H7 (cell line): ENCODE results near the gene HMCN2. TPM values are rescaled to one million over a fixed set of nuclear protein-coding genes. Genes with fewer than 3 reads are reported as not detected.

Experiments
- DNase-seq: peaks from one replicate; pipeline ENCODE4 v3.0.0; 2012
- H3K27me3 ChIP-seq: 2 replicates; pipeline ENCODE4 v1.6.0; 2011; ENCODE audit warnings: mild to moderate bottlenecking, low read length; ENCODE audit not compliant: control insufficient read depth, insufficient read depth
- H3K36me3 ChIP-seq: replicated peaks from 2 replicates; pipeline ENCODE4 v1.5.1; 2011; ENCODE audit warnings: low read length; ENCODE audit not compliant: control insufficient read depth, insufficient read depth
- H3K4me3 ChIP-seq: 2 replicates; pipeline ENCODE4 v1.5.1; 2011; ENCODE audit warnings: low read depth, mild to moderate bottlenecking, control low read depth, low read length, moderate library complexity; ENCODE audit not compliant: insufficient read depth
- total RNA-seq: library from RNA; depleted of rRNA; stranded (reverse); fragments of >200 nt; shearing (Covaris generic); gene quantifications from 2 replicates; pipeline ENCODE4 v1.2.3, GENCODE V29; 2014; rRNA removed

Gene HMCN2
- total RNA-seq, 1 experiment from 2014 or later = 2.3 TPM

DNA sequence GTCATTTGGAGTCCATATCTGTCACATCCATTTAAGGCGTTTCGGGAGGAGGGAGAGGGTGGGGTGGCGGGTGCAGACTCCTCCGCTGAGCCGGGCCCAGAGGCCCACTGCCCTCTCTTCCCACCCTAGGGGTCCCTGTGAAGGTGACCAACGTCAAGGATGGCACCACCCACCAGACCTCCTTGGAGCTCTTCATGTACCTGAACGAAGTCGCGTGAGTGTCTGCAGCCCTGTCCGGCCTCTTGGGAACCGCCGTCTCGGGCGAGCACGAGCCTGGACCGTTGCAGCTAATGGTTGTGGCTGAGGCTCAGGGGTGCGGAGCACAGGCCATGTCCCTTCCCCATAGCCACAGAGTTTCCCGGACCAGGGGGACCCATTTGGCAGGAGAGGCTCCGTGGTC, 214.0 kb downstream of the HMCN2 start:
- Histone ChIP-seq H3K36me3 (no peaks in the 10 kb centered on the region; the same call in 1 of the 2 replicates), H3K27me3 (no peaks in the 10 kb centered on the region), H3K4me3 (no peak overlapping the region)
- no peak for DNase-seq

DNA sequence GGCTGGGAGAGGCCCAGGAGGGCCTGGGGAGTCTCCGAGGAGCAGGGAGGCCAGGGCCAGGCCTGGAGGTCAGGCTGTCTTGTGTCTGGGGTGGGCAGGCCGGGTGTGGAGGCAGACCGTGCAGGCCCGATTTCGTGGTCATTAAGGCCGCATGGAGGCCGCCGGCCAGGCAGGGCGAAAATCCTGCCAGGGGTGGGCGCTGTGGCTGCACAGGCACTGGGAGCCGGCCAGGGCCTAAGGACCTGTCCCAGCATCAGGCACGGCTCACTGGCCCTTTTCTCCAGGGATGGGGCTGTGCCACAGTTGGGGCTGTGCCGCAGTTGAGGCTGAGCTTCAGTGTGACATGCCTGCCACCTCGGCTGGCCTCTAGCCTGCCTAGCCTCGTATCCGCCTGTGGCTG, 215.1 kb downstream of the HMCN2 start:
- no peak overlapping the region for H3K4me3 ChIP-seq
- H3K36me3 ChIP-seq = no peaks in the 10 kb centered on the region; the same call in 1 of the 2 replicates
- DNase-seq = peak; percentile 94
- no peaks in the 10 kb centered on the region for H3K27me3 ChIP-seq

DNA sequence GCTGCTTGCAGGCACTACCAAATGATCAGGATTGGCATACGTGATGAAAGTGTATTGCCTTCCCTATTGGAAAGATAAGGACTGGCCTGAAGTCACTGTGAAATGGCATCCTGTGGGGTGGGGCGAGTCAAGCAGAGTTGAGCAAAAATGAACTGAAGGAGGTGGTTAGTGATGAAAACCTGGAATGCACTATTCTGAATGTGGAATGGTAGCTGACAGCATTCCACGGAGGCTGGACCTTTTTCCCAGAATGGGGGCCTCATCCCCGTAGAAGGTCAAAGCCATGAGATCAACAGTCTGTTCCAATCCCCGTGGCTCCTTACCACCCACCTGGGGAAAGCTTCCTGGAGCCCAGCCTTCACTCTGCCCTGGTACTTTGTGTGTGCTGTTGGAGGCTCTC, 216.9 kb downstream of the HMCN2 start:
- Histone ChIP-seq H3K27me3 (no peaks in the 10 kb centered on the region), H3K4me3 (no peak overlapping the region), H3K36me3 (no peaks in the 10 kb centered on the region; the same call in 1 of the 2 replicates)
- DNase-seq = no peak

DNA sequence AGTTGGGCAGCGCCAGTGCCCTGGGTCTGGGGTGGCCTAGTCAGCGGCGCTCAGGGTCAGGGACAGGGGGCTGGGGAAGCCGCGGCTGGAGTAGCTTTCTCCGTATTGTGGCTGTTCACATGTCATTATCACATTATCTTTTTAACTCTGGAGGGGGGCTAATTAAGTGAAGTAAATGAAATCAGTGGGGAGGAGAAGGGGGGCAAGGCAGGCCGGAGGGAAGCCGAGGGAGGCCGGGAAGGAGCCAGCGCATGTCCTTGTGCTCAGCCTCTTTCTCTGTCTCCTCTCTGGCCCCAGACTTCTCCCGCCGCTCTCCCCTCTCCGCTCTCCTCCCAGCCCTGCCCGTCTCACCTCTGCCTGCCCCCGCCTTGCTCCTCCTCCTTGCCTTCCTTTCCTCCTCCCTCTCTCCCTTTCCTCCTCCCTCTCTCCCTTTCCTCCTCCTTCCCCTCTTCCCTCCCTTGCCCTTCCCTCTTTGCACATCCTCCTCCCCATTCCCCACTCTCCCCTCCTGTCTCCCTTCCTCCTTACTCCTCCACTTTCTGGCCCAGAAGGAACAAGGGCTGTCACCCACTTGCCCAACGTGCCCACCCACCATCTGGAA, 217.9 kb downstream of the HMCN2 start:
- no peaks in the 10 kb centered on the region; the same call in 1 of the 2 replicates for H3K36me3 ChIP-seq
- H3K4me3 ChIP-seq = no peak overlapping the region
- peak; percentile 77 for DNase-seq
- H3K27me3 ChIP-seq = no peaks in the 10 kb centered on the region

Other genes with a start within 250 kb of the HMCN2 start
- 16.0 and 19.6 TPM in 2 replicates for gene FNBP1, start 222.6 kb upstream of the HMCN2 start, total RNA-seq
- 13.0 and 18.0 TPM in 2 replicates for gene GPR107, start 211.9 kb upstream of the HMCN2 start, total RNA-seq
- 24.6 and 28.3 TPM in 2 replicates for gene NCS1, start 93.4 kb upstream of the HMCN2 start, total RNA-seq
- 77.0 and 81.5 TPM in 2 replicates for gene ASS1, start 179.2 kb downstream of the HMCN2 start, total RNA-seq